ENCODE measurements around the gene MICAL2.

DNA sequence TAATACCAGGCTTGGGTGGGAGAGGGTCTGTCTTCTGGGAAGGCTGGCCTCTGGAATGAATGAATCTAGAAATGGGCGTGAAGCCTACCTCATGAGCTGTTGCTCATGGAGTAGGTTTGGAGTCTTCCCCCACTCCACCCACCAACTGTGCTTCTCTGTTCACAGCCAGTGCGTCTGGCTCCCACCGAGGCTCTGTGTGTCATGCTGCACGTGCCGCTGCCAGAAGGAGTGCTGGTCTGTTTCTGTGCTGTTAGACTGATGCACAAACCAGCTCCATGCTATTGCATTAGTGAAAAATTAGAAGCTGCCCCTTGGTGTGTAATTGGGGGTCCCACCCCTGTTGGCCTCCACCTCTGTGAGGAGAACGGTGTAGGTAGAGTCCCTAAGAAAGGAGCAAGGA, 134.7 kb downstream of the MICAL2 start:
- TF ChIP-seq TOX (CRISPR knock-in tag; IDR thresholded peaks at IDR 0.05; ENCODE audit: borderline replicate concordance) = no peak
- no peak for TF ChIP-seq ESRRG (CRISPR knock-in tag; IDR thresholded peaks at IDR 0.05)
